SK-N-SH (cell line): ENCODE results near the gene KCNJ15.

ENCODE experiments used
- EP300 ChIP-seq, 2 experiments: IDR thresholded peaks; 2 replicates each; pipeline versions ENCODE4 v1.4.0 to v1.6.1; 2012; ENCODE audit warnings: borderline replicate concordance in 1 of 2, low read depth in 1 of 2, low read length in 1 of 2
- EZH2phosphoT487 ChIP-seq: fragments of 200-600 bp; sonication (generic); IDR thresholded peaks from 2 replicates; pipeline ENCODE4 v1.6.1; 2017; ENCODE audit warnings: low read depth, mixed run types, mild to moderate bottlenecking, antibody characterized with exemption, moderate library complexity, borderline replicate concordance
- MXI1 ChIP-seq: IDR thresholded peaks from 2 replicates; pipeline ENCODE4 v1.6.1; 2012; ENCODE audit warnings: mild to moderate bottlenecking, low read depth, low read length, improper control_type of control experiment
- POLR2AphosphoS5 ChIP-seq: IDR thresholded peaks from 2 replicates; pipeline ENCODE4 v1.6.1; 2012; ENCODE audit warnings: low read depth, low read length
- RAD21 ChIP-seq: IDR thresholded peaks from 2 replicates; pipeline ENCODE4 v1.6.1; 2012; ENCODE audit warnings: mild to moderate bottlenecking, low read length
- SMC3 ChIP-seq: IDR thresholded peaks from 2 replicates; pipeline ENCODE4 v1.6.1; 2012; ENCODE audit warnings: low read depth, low read length, improper control_type of control experiment
- TAF1 ChIP-seq: IDR thresholded peaks from 2 replicates; pipeline ENCODE4 v1.6.1; 2012; ENCODE audit warnings: low read depth, mild to moderate bottlenecking, low read length, moderate library complexity, borderline replicate concordance
- YY1 ChIP-seq: IDR thresholded peaks from 2 replicates; pipeline ENCODE4 v1.4.0; 2012; ENCODE audit warnings: low read depth, mild to moderate bottlenecking
- TF ChIP-seq, protein P1 (sequence below): fragments of 200-600 bp; sonication (generic); IDR thresholded peaks from 2 replicates; pipeline ENCODE4 v1.6.1; 2017; ENCODE audit warnings: antibody characterized with exemption, mild to moderate bottlenecking, moderate library complexity
- TF ChIP-seq, protein P2 (sequence below): fragments of 150-350 bp; IDR thresholded peaks from 2 replicates; pipeline ENCODE4 v1.6.1; 2017; ENCODE audit warnings: antibody characterized with exemption, low read length, low read depth, borderline replicate concordance
- TF ChIP-seq, protein P3 (sequence below): IDR thresholded peaks from 2 replicates; pipeline ENCODE4; 2012
- TF ChIP-seq, protein P4 (sequence below): IDR thresholded peaks from 2 replicates; pipeline ENCODE4 v1.4.0; 2012; ENCODE audit warnings: low read depth

DNA sequence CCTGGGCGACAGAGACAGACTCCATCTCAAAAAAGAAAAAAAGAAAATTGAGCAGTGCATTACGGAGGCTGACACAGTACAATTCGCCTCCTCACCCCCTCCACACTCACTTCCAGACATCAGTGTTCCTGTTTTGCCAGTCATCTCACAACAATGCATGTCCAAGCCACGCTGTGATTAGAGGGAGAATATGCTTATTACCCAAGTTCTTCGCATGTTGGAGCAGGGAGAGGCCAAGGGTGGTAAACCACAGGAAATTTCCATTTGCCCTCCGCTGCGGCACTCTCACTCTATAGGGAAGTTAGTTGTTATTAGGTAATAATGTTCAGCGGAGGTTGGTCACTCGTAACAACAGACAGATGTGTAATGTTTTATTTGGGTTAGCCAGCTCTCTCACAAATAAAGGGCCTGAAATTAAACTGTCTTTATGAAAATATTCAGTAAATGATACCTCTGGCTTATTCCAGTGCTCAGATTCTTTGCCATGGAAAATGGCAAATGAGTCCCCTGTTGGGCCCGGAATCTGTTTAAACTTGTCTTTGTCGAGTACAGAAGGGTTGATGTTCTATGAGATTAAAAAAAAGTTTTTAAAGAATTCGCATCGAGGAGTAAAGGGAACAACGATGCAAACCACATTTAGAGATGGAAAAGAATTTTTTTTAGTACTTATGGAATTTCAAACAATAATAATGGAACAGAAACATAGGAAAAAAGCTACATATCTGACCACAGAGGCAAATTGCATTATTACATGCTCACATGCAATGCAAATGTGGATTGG is 33.1 kb downstream of the KCNJ15 start:
- TF ChIP-seq, protein P1, sequence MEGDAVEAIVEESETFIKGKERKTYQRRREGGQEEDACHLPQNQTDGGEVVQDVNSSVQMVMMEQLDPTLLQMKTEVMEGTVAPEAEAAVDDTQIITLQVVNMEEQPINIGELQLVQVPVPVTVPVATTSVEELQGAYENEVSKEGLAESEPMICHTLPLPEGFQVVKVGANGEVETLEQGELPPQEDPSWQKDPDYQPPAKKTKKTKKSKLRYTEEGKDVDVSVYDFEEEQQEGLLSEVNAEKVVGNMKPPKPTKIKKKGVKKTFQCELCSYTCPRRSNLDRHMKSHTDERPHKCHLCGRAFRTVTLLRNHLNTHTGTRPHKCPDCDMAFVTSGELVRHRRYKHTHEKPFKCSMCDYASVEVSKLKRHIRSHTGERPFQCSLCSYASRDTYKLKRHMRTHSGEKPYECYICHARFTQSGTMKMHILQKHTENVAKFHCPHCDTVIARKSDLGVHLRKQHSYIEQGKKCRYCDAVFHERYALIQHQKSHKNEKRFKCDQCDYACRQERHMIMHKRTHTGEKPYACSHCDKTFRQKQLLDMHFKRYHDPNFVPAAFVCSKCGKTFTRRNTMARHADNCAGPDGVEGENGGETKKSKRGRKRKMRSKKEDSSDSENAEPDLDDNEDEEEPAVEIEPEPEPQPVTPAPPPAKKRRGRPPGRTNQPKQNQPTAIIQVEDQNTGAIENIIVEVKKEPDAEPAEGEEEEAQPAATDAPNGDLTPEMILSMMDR, result no peak
- TF ChIP-seq EZH2phosphoT487, result no peak
- TF ChIP-seq, protein P2, sequence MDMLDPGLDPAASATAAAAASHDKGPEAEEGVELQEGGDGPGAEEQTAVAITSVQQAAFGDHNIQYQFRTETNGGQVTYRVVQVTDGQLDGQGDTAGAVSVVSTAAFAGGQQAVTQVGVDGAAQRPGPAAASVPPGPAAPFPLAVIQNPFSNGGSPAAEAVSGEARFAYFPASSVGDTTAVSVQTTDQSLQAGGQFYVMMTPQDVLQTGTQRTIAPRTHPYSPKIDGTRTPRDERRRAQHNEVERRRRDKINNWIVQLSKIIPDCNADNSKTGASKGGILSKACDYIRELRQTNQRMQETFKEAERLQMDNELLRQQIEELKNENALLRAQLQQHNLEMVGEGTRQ, result no peak
- TF ChIP-seq EP300 (IDR thresholded peaks at IDR 0.05; ENCODE audit: borderline replicate concordance in 1 of 2, low read depth in 1 of 2, low read length in 1 of 2), result no peak
- no peak for TF ChIP-seq YY1
- TF ChIP-seq MXI1, result no peak
- TF ChIP-seq TAF1, result no peak
- no peak for TF ChIP-seq RAD21
- TF ChIP-seq SMC3, result no peak
- no peak for TF ChIP-seq POLR2AphosphoS5
- TF ChIP-seq, protein P3, sequence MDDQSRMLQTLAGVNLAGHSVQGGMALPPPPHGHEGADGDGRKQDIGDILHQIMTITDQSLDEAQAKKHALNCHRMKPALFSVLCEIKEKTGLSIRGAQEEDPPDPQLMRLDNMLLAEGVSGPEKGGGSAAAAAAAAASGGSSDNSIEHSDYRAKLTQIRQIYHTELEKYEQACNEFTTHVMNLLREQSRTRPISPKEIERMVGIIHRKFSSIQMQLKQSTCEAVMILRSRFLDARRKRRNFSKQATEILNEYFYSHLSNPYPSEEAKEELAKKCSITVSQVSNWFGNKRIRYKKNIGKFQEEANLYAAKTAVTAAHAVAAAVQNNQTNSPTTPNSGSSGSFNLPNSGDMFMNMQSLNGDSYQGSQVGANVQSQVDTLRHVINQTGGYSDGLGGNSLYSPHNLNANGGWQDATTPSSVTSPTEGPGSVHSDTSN, result no peak
- TF ChIP-seq, protein P4, sequence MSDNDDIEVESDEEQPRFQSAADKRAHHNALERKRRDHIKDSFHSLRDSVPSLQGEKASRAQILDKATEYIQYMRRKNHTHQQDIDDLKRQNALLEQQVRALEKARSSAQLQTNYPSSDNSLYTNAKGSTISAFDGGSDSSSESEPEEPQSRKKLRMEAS, result no peak
